HuH-7 (cell line): ENCODE measurements around the gene CD44.
"Not testable (repeated sequence)": the region's sequence is repeated elsewhere in the genome, so short reads cannot be mapped to it uniquely, and the experiment has no call there.

ENCODE experiments used
- DNase-seq: peaks from one replicate; pipeline ENCODE4 v3.0.0; 2011; ENCODE audit warnings: low spot score

Gene CD44

GRCh38 chr11:35138943-35139721 lies at the start of gene CD44:
TSS of gene CD44 (plus strand) at chr11:35139171. CDS start at chr11:35139304, 133 bp downstream.
- no peak for DNase-seq

GRCh38 chr11:35089666-35090065 lies 49.3 kb upstream of the CD44 start:
- no peak for DNase-seq

GRCh38 chr11:35090125-35090524 lies 48.8 kb upstream of the CD44 start:
- no peak for DNase-seq

- DNase-seq, result not testable (repeated sequence)
These were observed 48.0 kb upstream of the CD44 start for GRCh38 chr11:35090991-35091390.

DNA sequence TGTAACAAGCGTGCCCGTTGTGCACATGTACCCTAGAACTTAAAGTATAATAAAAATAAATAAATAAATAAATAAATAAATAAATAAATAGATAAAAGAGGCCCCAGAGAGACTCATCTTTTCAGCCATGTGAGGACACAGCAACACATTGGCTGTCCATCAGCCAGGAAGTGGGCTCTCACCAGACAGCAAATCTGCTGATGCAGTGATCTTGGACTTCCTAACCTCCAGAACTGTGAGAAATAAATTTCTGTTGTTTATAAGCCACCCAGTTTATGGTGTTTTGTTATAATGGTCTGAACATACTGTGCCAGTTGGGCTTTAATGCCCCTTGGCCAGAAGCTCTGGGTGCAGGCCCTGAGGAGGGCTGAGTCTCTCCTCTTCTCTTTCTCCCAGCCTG lies 42.2 kb upstream of the CD44 start:
- DNase-seq, result no peak

DNA sequence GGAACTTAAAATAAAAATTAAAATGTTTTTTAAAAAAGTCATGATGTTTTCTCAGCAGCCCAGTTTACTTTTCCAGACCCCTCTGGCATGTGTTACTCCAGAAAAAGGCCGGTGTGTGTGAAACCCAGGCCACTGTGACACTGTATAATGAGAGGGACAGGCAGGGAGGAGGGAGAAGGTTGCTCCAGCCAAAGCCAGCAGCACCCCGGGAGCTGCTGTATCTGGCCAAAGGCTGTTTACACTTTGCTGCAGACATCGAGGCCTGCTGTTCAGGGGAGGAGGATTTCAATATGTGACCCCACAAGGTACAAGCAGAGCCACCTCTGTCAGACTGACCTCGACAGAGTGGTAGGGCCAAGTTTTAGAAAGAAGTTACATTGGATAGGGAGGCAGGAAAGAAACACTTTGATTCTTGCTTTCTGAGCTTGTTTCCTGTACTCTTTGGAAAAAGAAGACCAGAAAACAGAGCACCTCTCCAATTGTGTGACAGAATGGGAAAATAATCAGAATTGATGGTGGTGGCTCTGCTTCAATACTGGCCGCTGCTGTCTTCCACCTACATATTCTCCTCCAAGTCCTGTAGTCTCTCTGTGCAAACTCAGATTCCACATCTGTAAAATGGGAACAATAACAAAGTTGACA lies 41.0 kb upstream of the CD44 start:
- no peak for DNase-seq

DNA sequence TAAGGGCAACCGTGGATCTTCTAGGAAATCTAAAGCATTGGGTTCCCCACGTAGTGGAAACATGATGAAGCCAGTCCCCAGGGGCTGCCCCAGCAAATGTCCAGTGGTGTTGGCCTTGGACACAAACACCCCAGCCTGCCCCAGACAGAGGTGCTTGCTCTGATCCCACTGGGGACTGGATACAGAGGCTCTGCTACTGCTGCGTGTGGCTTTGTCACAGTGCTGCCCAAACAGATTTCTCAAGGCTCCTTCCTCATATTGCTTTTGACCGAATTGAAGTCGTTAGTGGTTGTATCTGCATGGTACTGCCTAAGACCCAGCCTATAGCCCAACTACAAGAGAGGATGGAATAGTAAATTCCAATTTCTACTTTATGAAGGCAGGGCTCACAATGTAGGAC lies 40.1 kb upstream of the CD44 start:
- no peak for DNase-seq

DNA sequence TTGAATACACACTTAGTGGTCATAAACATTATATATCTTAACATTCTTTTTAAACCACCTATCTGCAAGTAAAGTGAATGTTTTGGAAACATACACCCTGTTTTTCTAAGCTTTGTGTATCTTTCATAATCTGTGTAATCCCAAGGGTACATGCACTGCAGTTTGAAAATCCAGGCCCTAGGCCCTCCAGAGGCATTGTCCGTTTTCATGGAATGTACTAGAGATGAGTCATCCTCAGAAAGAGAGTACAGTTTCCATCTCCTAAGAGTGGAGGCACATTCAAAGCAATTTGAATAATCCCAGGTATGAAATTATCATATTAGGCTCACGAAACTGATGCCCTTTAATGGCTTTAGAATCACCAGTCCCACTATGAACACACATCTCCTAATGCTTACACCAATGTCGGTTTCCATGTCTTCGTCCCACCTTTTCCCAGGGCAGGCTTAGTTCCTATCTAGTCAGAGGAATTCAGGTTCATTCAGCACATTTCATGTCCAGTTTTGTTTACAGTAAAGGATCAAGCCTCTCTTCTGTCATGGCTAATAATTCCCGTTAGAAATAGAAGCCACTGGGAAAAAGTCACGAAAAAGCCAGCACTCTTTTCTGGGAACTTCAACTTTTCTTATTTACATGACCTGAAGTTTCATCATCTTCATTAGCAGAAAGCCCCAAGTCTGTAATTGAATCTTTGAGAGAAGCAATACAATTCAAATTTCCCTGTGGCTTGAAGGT lies 39.5 kb upstream of the CD44 start:
- no peak for DNase-seq

- no peak for DNase-seq
These were observed 39.0 kb upstream of the CD44 start for GRCh38 chr11:35100013-35100383.

- no peak for DNase-seq
These were observed 37.7 kb upstream of the CD44 start for GRCh38 chr11:35101223-35101622.

GRCh38 chr11:35102267-35102666 lies 36.7 kb upstream of the CD44 start:
- no peak for DNase-seq

GRCh38 chr11:35103366-35104208 lies 35.4 kb upstream of the CD44 start:
- DNase-seq, result no peak

- no peak for DNase-seq
These were observed 34.3 kb upstream of the CD44 start for GRCh38 chr11:35104655-35105054.

DNA sequence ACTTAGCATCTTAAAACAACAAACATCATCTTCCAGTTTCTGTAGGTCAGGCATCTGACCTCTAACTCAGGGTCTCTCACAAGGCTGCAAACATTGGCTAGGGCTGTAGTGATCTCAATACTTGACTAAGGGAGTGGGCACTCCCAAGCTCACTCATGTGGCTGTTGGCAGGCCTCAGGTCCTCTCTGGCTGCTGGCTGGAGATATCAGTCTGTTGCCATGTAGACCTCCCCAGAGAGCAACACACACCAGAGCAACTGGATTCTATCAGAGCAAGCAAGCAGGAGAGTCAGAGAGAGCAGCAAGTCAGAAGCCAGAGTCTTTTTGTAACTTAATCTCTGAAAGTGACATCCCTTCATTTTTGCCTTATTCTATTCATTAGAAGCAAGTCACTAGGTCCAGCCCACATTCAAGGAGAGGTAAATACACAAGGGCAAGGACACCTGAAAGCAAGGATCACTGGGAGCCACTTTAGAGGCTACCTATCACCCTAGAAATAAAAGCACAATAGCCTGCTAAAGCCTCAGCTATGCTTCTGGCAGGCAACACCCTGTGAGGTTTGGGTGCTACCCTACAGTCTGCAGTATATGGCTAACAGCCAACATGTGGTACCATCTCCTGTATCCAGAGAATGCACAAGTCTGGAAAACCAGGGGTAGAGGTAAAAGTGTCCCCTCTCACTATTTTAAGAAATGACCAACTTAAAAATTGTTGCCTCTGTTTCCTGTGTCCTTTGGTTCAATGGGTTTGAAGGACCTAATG lies 33.5 kb upstream of the CD44 start:
- DNase-seq, result no peak

DNA sequence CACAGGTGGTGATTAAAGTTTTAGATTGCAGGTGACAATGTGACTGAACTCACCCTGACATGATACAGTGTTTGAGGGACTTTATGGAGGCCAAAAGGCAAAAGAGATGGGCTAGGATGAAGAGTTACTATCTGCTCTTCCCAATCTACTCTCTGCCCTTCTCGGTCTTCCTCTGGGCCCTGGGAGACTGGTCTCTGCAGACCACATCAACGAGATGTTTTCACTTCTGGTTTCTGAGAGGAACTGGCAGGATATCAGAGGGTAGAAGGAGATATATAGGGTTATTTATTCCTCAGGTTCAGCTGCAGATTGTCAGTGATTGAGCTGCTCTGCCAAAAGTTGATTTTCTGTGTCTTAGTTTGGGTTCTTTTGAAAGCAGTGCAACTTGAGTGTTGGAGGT lies 32.4 kb upstream of the CD44 start:
- no peak for DNase-seq

DNA sequence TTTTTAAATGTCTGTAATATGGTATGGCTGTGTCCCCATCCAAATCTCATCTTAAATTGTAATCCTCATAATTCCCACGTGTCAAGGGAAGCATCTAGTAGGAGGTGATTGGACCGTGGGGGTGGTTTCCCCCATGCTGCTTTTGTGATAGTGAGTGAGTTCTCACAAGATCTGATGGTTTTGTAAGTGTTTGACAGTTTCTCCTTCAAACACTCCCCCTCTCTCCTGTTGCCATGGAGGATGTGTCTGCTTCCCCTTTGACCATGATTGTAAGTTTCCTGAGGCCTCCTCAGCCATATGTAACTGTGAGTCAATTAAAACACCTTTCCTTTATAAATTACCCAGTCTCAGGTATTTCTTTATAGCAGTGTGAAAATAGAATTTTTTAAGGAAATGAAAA lies 31.1 kb upstream of the CD44 start:
- DNase-seq, result no peak

DNA sequence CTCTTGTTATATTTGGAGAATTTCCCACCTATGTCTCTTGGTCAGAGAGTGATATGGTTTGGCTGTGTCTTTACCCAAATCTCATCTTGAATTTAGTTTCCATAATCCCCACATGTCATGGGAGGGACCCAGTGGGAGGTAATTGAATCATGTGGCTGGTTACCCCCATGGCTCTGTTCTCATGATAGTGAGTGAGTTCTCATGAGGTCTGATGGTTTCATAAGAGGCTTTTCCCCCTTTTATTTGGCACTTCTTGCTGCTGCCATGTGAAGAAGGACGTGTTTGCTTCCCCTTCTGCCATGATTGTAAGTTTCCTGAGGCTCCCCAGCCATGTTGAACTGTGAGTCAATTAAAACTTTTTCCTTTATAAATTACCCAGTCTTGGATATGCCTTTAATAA lies 30.6 kb upstream of the CD44 start:
- not testable (repeated sequence) for DNase-seq

DNA sequence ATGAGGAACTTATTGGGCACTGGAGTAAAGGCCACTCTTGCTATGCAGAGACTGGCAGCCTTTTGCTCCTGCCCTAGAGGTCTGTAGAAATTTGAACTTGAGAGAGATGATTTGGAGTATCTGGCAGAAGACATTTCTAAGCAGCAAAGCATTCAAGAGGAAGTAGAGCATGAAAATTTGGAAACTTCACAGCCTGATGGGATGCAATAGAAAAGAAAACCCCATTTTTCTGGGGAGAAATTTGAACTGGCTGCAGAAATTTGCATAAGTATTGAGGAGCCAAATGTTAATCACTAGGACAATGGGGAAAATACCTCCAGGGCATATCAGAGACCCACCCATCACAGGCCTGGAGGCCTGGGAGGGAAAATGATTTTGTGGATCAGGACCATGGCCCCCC lies 29.9 kb upstream of the CD44 start:
- no peak for DNase-seq

DNA sequence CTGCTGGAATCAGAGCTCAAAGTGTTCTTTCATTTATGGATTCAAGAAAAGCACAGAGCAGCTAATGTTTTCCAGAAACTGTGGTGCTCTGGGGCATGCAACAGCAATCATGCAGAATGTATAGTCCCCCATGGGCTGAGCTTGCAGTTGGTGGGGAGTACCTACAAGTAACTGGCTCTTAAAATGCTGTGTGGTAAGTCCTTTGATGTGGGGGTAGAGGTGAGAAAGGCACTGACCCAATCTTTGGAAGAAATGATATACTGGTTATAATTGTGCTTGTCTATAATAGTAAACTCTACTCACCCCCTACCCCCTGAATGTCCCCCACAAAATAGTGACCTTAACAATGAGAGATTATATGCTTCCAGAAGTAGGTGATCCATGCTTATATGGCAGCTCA lies 29.1 kb upstream of the CD44 start:
- no peak for DNase-seq

GRCh38 chr11:35111161-35112055 lies 27.6 kb upstream of the CD44 start:
- DNase-seq, result no peak
